ENCODE measurements around the gene SGK1.

DNA sequence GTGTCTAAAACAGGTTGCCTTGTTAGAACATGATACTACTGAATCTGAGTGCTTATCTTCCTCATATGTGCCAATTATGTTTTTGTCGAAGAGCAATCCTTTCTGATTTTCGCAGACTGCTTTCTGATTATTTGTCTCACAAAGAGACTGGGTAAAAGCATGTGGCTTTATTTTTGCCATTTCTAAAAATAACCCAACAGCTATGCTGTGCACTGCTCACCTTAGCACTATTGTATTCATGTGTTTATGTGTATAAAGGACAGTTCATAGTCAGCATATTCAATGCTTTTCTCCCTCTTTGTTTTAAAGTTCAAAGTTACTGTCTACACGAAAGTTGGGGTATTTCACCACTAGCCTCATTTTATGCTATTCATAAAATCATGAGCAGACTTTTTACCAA, 127.0 kb downstream of the SGK1 start:
- TF ChIP-seq POLR2A (IDR thresholded peaks at IDR 0.05) (no peak), POLR2AphosphoS5 (IDR thresholded peaks at IDR 0.05) (no peak), EP300 (IDR thresholded peaks at IDR 0.05) (no peak)
- TF ChIP-seq, protein P1, sequence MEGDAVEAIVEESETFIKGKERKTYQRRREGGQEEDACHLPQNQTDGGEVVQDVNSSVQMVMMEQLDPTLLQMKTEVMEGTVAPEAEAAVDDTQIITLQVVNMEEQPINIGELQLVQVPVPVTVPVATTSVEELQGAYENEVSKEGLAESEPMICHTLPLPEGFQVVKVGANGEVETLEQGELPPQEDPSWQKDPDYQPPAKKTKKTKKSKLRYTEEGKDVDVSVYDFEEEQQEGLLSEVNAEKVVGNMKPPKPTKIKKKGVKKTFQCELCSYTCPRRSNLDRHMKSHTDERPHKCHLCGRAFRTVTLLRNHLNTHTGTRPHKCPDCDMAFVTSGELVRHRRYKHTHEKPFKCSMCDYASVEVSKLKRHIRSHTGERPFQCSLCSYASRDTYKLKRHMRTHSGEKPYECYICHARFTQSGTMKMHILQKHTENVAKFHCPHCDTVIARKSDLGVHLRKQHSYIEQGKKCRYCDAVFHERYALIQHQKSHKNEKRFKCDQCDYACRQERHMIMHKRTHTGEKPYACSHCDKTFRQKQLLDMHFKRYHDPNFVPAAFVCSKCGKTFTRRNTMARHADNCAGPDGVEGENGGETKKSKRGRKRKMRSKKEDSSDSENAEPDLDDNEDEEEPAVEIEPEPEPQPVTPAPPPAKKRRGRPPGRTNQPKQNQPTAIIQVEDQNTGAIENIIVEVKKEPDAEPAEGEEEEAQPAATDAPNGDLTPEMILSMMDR (IDR thresholded peaks at IDR 0.05), result no peak

All from sigmoid colon (tissue), 4 donors.